Measurements from ENCODE around the gene LRRC8B. TPM values are rescaled to one million over a fixed set of nuclear protein-coding genes. Genes with fewer than 3 reads are reported as not detected.

Gene LRRC8B
- polyA plus RNA-seq, 1 of the 3 experiments (the other 2 are of a cell fraction): 3.7 TPM

- no peaks in the 10 kb centered on the region for H3K27me3 ChIP-seq (ENCODE audit: insufficient read depth)
- no peaks in the 10 kb centered on the region for H4K20me1 ChIP-seq (ENCODE audit: insufficient read depth)
- no peaks in the 10 kb centered on the region for H3K4me1 ChIP-seq (ENCODE audit: control insufficient read depth in 1 of 2, insufficient read depth in 2 of 2, low read depth in 1 of 2, low read length in 1 of 2)
- POLR2A ChIA-PET: no interaction called here
- CTCF ChIA-PET: interaction anchor here (1.3 kb wide), 1 partner anchor 8 kb away, joined by 4 read pairs; no protein-coding TSS in a partner anchor
- H3K4me3 ChIP-seq (ENCODE audit: low read depth in 2 of 2, low read length in 1 of 2): no peak overlapping the region
- no peak overlapping the region for H3K9ac ChIP-seq
- no peak for DNase-seq
- no peak for TF ChIP-seq GATA2 (CRISPR knock-in tag; IDR thresholded peaks at IDR 0.05)
- TF ChIP-seq SMC3 (IDR thresholded peaks at IDR 0.05; ENCODE audit: low read depth, low read length): no peak
- no peak for TF ChIP-seq GABPA (IDR thresholded peaks at IDR 0.05; ENCODE audit: low read depth)
- TF ChIP-seq ELF1 (IDR thresholded peaks at IDR 0.05): no peak
- no peak for TF ChIP-seq EP300 (IDR thresholded peaks at IDR 0.05; ENCODE audit: borderline replicate concordance in 1 of 2, low read depth in 1 of 2, low read length in 1 of 2)
- TF ChIP-seq NFIC (IDR thresholded peaks at IDR 0.05; ENCODE audit: borderline replicate concordance): no peak
- no peak for TF ChIP-seq POLR2AphosphoS5 (IDR thresholded peaks at IDR 0.05; ENCODE audit: low read depth, low read length)
- no peak for TF ChIP-seq PBX3 (IDR thresholded peaks at IDR 0.05)
- no peak for TF ChIP-seq TAF1 (IDR thresholded peaks at IDR 0.05; ENCODE audit: borderline replicate concordance, low read depth, low read length)
- no peak for TF ChIP-seq MXI1 (IDR thresholded peaks at IDR 0.05; ENCODE audit: low read depth, low read length)
- TF ChIP-seq ZBTB33 (IDR thresholded peaks at IDR 0.05; ENCODE audit: borderline replicate concordance, low read depth): no peak
- no peak for TF ChIP-seq RXRA (IDR thresholded peaks at IDR 0.05; ENCODE audit: borderline replicate concordance, low read depth)
- no peak for TF ChIP-seq JUND (IDR thresholded peaks at IDR 0.05)
- no peak for TF ChIP-seq RCOR1 (IDR thresholded peaks at IDR 0.05; ENCODE audit: low read length)
- H3K79me2 ChIP-seq (ENCODE audit: insufficient read depth): no peaks in the 10 kb centered on the region
- H3K9me3 ChIP-seq: no peaks in the 10 kb centered on the region
- 13% methylated on average over 1 of the region's 1 CpG for WGBS (ENCODE audit: low lambda C conversion rate)
- H3F3A ChIP-seq (replicated peaks; ENCODE audit: insufficient read depth): no peaks in the 10 kb centered on the region
- no peak overlapping the region for H3K4me2 ChIP-seq
- H3K27ac ChIP-seq (ENCODE audit: low read depth in 2 of 2, low read length in 1 of 2): no peak overlapping the region
- H2AFZ ChIP-seq (ENCODE audit: low read depth): no peak overlapping the region
- no peaks in the 10 kb centered on the region for H3K9me2 ChIP-seq
- H3K36me3 ChIP-seq (replicated peaks in 1 of 2; ENCODE audit: control insufficient read depth in 1 of 2, insufficient read depth in 2 of 2, low read length in 1 of 2): no peaks in the 10 kb centered on the region
These were observed 49.4 kb upstream of the LRRC8B start for GRCh38 chr1:89475269-89475668.

- Histone ChIP-seq H3K9me2 (no peaks in the 10 kb centered on the region), H3F3A (replicated peaks; ENCODE audit: insufficient read depth) (no peaks in the 10 kb centered on the region), H2AFZ (ENCODE audit: low read depth) (no peak overlapping the region), H3K27me3 (ENCODE audit: insufficient read depth) (no peaks in the 10 kb centered on the region), H3K27ac (ENCODE audit: low read depth in 2 of 2, low read length in 1 of 2) (no peak overlapping the region), H3K4me3 (ENCODE audit: low read depth in 2 of 2, low read length in 1 of 2) (no peak overlapping the region), H3K79me2 (ENCODE audit: insufficient read depth) (no peaks in the 10 kb centered on the region), H3K9ac (no peak overlapping the region), H3K9me3 (no peaks in the 10 kb centered on the region), H3K4me1 (ENCODE audit: control insufficient read depth in 1 of 2, insufficient read depth in 2 of 2, low read depth in 1 of 2, low read length in 1 of 2) (no peaks in the 10 kb centered on the region), H4K20me1 (ENCODE audit: insufficient read depth) (no peaks in the 10 kb centered on the region), H3K36me3 (replicated peaks in 1 of 2; ENCODE audit: control insufficient read depth in 1 of 2, insufficient read depth in 2 of 2, low read length in 1 of 2) (no peaks in the 10 kb centered on the region), H3K4me2 (no peak overlapping the region)
- ChIA-PET CTCF (no interaction called here), POLR2A (no interaction called here)
- 12% methylated on average over 1 of the region's 1 CpG for WGBS (ENCODE audit: low lambda C conversion rate)
- DNase-seq: no peak
- TF ChIP-seq CTCF (IDR thresholded peaks at IDR 0.05) (no peak), FOXM1 (IDR thresholded peaks at IDR 0.05; ENCODE audit: low read depth) (no peak)
These were observed 48.6 kb upstream of the LRRC8B start for GRCh38 chr1:89476072-89476471.
